GM23338 (cell line): Measurements from ENCODE around the gene GPR61. TPM values are rescaled to one million over a fixed set of nuclear protein-coding genes. Genes with fewer than 3 reads are reported as not detected.

Experiments used
- ATAC-seq: fragments of 200-7000 bp; cut with Tn5 transposase; 3 replicates; pipeline ENCODE4 v1.9.1; 2020
- DNase-seq: peaks from one replicate; pipeline ENCODE4 v3.0.0-alpha.2; 2015; ENCODE audit warnings: low spot score
- H2AFZ ChIP-seq: fragments of 200-600 bp; sonication (generic); 2 replicates; pipeline ENCODE4 v1.8.0; 2016; ENCODE audit warnings: antibody characterized with exemption, mild to moderate bottlenecking, moderate library complexity
- H3F3A ChIP-seq: fragments of 200-600 bp; sonication (generic); replicated peaks from 2 replicates; pipeline ENCODE4 v1.8.0; 2017; ENCODE audit warnings: antibody characterized with exemption, mixed run types, low read depth
- H3K27ac ChIP-seq: fragments of 200-600 bp; sonication (generic); 2 replicates; pipeline ENCODE4 v1.6.1; 2016; ENCODE audit warnings: low read depth
- H3K27me3 ChIP-seq: fragments of 200-600 bp; sonication (generic); 2 replicates; pipeline ENCODE4 v1.8.0; 2016; ENCODE audit warnings: mild to moderate bottlenecking, mixed run types, moderate library complexity; ENCODE audit not compliant: insufficient read depth
- H3K36me3 ChIP-seq: fragments of 200-600 bp; sonication (generic); 2 replicates; pipeline ENCODE4 v1.8.0; 2016; ENCODE audit warnings: mild to moderate bottlenecking; ENCODE audit not compliant: insufficient read depth
- H3K4me1 ChIP-seq: fragments of 200-600 bp; sonication (generic); 2 replicates; pipeline ENCODE4 v1.8.0; 2016; ENCODE audit warnings: mild to moderate bottlenecking, moderate library complexity; ENCODE audit not compliant: insufficient read depth
- H3K4me2 ChIP-seq: fragments of 200-600 bp; sonication (generic); 2 replicates; pipeline ENCODE4 v1.7.1; 2017; ENCODE audit warnings: mixed run types
- H3K4me3 ChIP-seq: fragments of 200-600 bp; sonication (generic); 2 replicates; pipeline ENCODE4 v1.6.1; 2016; ENCODE audit warnings: mixed run types
- H3K79me2 ChIP-seq: fragments of 200-600 bp; sonication (generic); replicated peaks from 2 replicates; pipeline ENCODE4 v1.8.0; 2017; ENCODE audit warnings: mild to moderate bottlenecking; ENCODE audit not compliant: insufficient read depth
- H3K9me2 ChIP-seq: fragments of 200-600 bp; sonication (generic); 2 replicates; pipeline ENCODE4 v1.8.0; 2017; ENCODE audit not compliant: insufficient read depth
- H4K20me1 ChIP-seq: fragments of 200-600 bp; sonication (generic); replicated peaks from 2 replicates; pipeline ENCODE4 v1.8.0; 2017; ENCODE audit warnings: mild to moderate bottlenecking; ENCODE audit not compliant: insufficient read depth
- H3K27ac Mint-ChIP-seq: 2 replicates; pipeline ENCODE4 v1.8.0; 2020; ENCODE audit warnings: inconsistent platforms, mild to moderate bottlenecking, moderate library complexity, mixed read lengths
- H3K27me3 Mint-ChIP-seq: 3 replicates; pipeline ENCODE4 v1.8.0; 2022; ENCODE audit warnings: low read depth, mild to moderate bottlenecking, moderate library complexity, mixed read lengths, inconsistent platforms; ENCODE audit not compliant: insufficient read depth, poor library complexity
- H3K36me3 Mint-ChIP-seq: 3 replicates; pipeline ENCODE4 v1.8.0; 2021; ENCODE audit warnings: low read depth, mild to moderate bottlenecking, inconsistent platforms, moderate library complexity, mixed read lengths
- H3K4me1 Mint-ChIP-seq: 3 replicates; pipeline ENCODE4 v1.8.0; 2020; ENCODE audit warnings: mild to moderate bottlenecking, inconsistent platforms, mixed read lengths
- H3K4me3 Mint-ChIP-seq: 3 replicates; pipeline ENCODE4 v1.8.0; 2021; ENCODE audit warnings: moderate library complexity, mild to moderate bottlenecking, inconsistent platforms, mixed read lengths
- H3K9me3 Mint-ChIP-seq: 3 replicates; pipeline ENCODE4 v1.8.0; 2020; ENCODE audit warnings: moderate library complexity, mild to moderate bottlenecking, inconsistent platforms, mixed read lengths
- CREB1 ChIP-seq: fragments of 250-450 bp; sonication (Bioruptor Pico); IDR thresholded peaks from 2 replicates; pipeline ENCODE4 v1.5.0; 2020; ENCODE audit warnings: low read depth, mild to moderate bottlenecking, moderate library complexity
- EZH2phosphoT487 ChIP-seq: fragments of 200-600 bp; sonication (generic); IDR thresholded peaks from one replicate; pipeline ENCODE4 v1.8.1; 2018; ENCODE audit warnings: antibody characterized with exemption; ENCODE audit not compliant: unreplicated experiment
- ZNF331 ChIP-seq: fragments of 250-450 bp; sonication (Bioruptor Pico); IDR thresholded peaks from 2 replicates; pipeline ENCODE4 v1.5.0; 2020; ENCODE audit warnings: low read depth, mild to moderate bottlenecking, moderate library complexity
- polyA plus RNA-seq: library from polyadenylated mRNA; unstranded; fragments of >200 nt; fragmentation: Nextera tagmentation; extraction: Ambion mirVana; gene quantifications from 2 replicates; pipeline ENCODE4 v1.2.1, GENCODE V29; 2016
- total RNA-seq: library from RNA; depleted of rRNA; stranded (reverse); fragments of >200 nt; shearing (Covaris generic); gene quantifications from 2 replicates; pipeline ENCODE4 v1.2.3, GENCODE V29; 2014
- TF ChIP-seq, protein P1 (sequence below): fragments of 250-450 bp; sonication (Bioruptor Pico); IDR thresholded peaks from 2 replicates; pipeline ENCODE4 v1.5.0; 2020; ENCODE audit warnings: mild to moderate bottlenecking, moderate library complexity

Gene GPR61
- total and polyA plus RNA-seq, 2 experiments from 2014 or later, result 0.13 TPM; not detected in 1

DNA sequence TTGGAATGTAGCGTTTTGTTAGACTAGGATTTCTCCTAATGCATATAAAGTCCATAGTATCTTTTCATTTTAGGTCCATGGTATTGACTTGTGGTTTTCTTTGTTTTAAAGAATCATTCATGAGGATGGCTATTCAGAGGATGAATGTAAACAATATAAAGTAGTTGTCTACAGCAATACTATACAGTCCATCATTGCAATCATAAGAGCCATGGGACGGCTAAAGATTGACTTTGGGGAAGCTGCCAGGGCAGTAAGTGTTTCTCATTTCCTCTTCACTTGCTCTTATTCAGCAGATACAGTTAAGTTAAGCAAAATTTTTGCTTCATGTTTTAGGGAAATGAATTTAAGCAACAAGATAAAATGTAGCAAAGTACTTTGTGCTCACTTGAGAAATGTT, 34.1 kb downstream of the GPR61 start:
- Histone ChIP-seq H2AFZ (no peak overlapping the region), H3K27me3 (no peaks in the 10 kb centered on the region), H3K79me2 (peaks cover 55% of the 10 kb centered on the region), H3K36me3 (0 out of 2 replicates have a peak, but pooled peaks cover under 1% of the 10 kb centered on the region), H3F3A (no peaks in the 10 kb centered on the region), H4K20me1 (peaks cover 26% of the 10 kb centered on the region), H3K4me3 (no peak overlapping the region), H3K27ac (no peak overlapping the region), H3K4me2 (no peak overlapping the region), H3K4me1 (peaks cover 9% of the 10 kb centered on the region), H3K9me2 (no peaks in the 10 kb centered on the region)
- Mint-ChIP-seq H3K27me3 (peaks cover 3% of the 10 kb centered on the region), H3K4me3 (no peak overlapping the region), H3K4me1 (no peaks in the 10 kb centered on the region), H3K36me3 (peaks cover 6% of the 10 kb centered on the region), H3K27ac (no peak overlapping the region), H3K9me3 (no peaks in the 10 kb centered on the region)
- DNase-seq, result no peak
- TF ChIP-seq, protein P1, sequence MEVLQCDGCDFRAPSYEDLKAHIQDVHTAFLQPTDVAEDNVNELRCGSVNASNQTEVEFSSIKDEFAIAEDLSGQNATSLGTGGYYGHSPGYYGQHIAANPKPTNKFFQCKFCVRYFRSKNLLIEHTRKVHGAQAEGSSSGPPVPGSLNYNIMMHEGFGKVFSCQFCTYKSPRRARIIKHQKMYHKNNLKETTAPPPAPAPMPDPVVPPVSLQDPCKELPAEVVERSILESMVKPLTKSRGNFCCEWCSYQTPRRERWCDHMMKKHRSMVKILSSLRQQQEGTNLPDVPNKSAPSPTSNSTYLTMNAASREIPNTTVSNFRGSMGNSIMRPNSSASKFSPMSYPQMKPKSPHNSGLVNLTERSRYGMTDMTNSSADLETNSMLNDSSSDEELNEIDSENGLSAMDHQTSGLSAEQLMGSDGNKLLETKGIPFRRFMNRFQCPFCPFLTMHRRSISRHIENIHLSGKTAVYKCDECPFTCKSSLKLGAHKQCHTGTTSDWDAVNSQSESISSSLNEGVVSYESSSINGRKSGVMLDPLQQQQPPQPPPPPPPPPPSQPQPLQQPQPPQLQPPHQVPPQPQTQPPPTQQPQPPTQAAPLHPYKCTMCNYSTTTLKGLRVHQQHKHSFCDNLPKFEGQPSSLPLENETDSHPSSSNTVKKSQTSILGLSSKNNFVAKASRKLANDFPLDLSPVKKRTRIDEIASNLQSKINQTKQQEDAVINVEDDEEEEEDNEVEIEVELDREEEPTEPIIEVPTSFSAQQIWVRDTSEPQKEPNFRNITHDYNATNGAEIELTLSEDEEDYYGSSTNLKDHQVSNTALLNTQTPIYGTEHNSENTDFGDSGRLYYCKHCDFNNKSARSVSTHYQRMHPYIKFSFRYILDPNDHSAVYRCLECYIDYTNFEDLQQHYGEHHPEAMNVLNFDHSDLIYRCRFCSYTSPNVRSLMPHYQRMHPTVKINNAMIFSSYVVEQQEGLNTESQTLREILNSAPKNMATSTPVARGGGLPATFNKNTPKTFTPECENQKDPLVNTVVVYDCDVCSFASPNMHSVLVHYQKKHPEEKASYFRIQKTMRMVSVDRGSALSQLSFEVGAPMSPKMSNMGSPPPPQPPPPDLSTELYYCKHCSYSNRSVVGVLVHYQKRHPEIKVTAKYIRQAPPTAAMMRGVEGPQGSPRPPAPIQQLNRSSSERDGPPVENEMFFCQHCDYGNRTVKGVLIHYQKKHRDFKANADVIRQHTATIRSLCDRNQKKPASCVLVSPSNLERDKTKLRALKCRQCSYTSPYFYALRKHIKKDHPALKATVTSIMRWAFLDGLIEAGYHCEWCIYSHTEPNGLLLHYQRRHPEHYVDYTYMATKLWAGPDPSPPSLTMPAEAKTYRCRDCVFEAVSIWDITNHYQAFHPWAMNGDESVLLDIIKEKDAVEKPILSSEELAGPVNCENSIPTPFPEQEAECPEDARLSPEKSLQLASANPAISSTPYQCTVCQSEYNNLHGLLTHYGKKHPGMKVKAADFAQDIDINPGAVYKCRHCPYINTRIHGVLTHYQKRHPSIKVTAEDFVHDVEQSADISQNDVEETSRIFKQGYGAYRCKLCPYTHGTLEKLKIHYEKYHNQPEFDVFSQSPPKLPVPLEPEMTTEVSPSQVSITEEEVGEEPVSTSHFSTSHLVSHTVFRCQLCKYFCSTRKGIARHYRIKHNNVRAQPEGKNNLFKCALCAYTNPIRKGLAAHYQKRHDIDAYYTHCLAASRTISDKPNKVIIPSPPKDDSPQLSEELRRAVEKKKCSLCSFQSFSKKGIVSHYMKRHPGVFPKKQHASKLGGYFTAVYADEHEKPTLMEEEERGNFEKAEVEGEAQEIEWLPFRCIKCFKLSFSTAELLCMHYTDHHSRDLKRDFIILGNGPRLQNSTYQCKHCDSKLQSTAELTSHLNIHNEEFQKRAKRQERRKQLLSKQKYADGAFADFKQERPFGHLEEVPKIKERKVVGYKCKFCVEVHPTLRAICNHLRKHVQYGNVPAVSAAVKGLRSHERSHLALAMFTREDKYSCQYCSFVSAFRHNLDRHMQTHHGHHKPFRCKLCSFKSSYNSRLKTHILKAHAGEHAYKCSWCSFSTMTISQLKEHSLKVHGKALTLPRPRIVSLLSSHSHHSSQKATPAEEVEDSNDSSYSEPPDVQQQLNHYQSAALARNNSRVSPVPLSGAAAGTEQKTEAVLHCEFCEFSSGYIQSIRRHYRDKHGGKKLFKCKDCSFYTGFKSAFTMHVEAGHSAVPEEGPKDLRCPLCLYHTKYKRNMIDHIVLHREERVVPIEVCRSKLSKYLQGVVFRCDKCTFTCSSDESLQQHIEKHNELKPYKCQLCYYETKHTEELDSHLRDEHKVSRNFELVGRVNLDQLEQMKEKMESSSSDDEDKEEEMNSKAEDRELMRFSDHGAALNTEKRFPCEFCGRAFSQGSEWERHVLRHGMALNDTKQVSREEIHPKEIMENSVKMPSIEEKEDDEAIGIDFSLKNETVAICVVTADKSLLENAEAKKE, result no peak
- no peak for TF ChIP-seq ZNF331 (CRISPR knock-in tag)
- ATAC-seq, result no peak

GRCh38 chr1:109578947-109579443, 39.3 kb downstream of the GPR61 start:
- no peaks in the 10 kb centered on the region for H3F3A ChIP-seq
- no peaks in the 10 kb centered on the region for H3K4me1 Mint-ChIP-seq
- H3K27me3 ChIP-seq, result no peaks in the 10 kb centered on the region
- H3K4me2 ChIP-seq, result no peak overlapping the region
- no peak overlapping the region for H3K27ac Mint-ChIP-seq
- no peaks in the 10 kb centered on the region for H3K4me1 ChIP-seq
- ATAC-seq, result no peak
- DNase-seq, result no peak
- TF ChIP-seq CREB1 (no peak), EZH2phosphoT487 (no peak)
- H3K36me3 Mint-ChIP-seq, result peaks cover 33% of the 10 kb centered on the region
- H3K9me3 Mint-ChIP-seq, result no peaks in the 10 kb centered on the region
- no peak overlapping the region for H2AFZ ChIP-seq
- no peak overlapping the region for H3K4me3 ChIP-seq
- no peak overlapping the region for H3K27ac ChIP-seq
- H3K79me2 ChIP-seq, result peaks cover 12% of the 10 kb centered on the region
- no peak overlapping the region for H3K4me3 Mint-ChIP-seq
- peaks cover 20% of the 10 kb centered on the region; the same call in 1 of the 2 replicates for H3K36me3 ChIP-seq
- peaks cover 15% of the 10 kb centered on the region for H4K20me1 ChIP-seq
- H3K9me2 ChIP-seq, result no peaks in the 10 kb centered on the region
- peaks cover 3% of the 10 kb centered on the region for H3K27me3 Mint-ChIP-seq
